Heart left ventricle (tissue), 16 donors: Measurements from ENCODE around the gene AKTIP. TPM values are rescaled to one million over a fixed set of nuclear protein-coding genes. Genes with fewer than 3 reads are reported as not detected.

Experiments
- ATAC-seq, 4 donors: fragments of 200-7000 bp; cut with Tn5 transposase; one replicate each; pipeline ENCODE4 v1.9.1; 2020 to 2022; ENCODE audit warnings: moderate library complexity in 4 of 4, mild to moderate bottlenecking in 3 of 4, moderate number of reproducible peaks in 1 of 4
- DNase-seq, 5 donors: peaks; one replicate each; pipeline ENCODE4 v3.0.0-alpha.2; 2020
- H3K27ac ChIP-seq, 12 donors: fragments of 200-600 bp; sonication (generic) in 4 of 12; one replicate each; pipeline versions ENCODE4 v1.5.0 to v1.8.0; 2016 to 2022; ENCODE audit warnings: mild to moderate bottlenecking in 2 of 12
- H3K27me3 ChIP-seq, 9 donors: fragments of 200-600 bp; sonication (generic) in 2 of 9; one replicate each; pipeline versions ENCODE4 v1.5.1 to v1.8.0; 2016 to 2022; ENCODE audit warnings: mild to moderate bottlenecking in 3 of 9
- H3K36me3 ChIP-seq, 9 donors: fragments of 200-600 bp; sonication (generic) in 2 of 9; one replicate each; pipeline versions ENCODE4 v1.5.0 to v1.8.0; 2018 to 2022; ENCODE audit warnings: mild to moderate bottlenecking in 2 of 9
- H3K4me1 ChIP-seq, 12 donors: fragments of 200-600 bp; sonication (generic) in 4 of 12; one replicate each; pipeline versions ENCODE4 v1.5.0 to v1.8.0; 2016 to 2022; ENCODE audit warnings: mild to moderate bottlenecking in 3 of 12
- H3K4me3 ChIP-seq, 12 donors: fragments of 200-600 bp; sonication (generic) in 4 of 12; one replicate each; pipeline versions ENCODE4 v1.5.0 to v1.8.0; 2017 to 2022; ENCODE audit warnings: mild to moderate bottlenecking in 9 of 12, moderate library complexity in 4 of 12
- H3K9me3 ChIP-seq, 12 donors: fragments of 200-600 bp; sonication (generic) in 4 of 12; one replicate each; pipeline versions ENCODE4 v1.5.0 to v1.8.0; 2016 to 2022; ENCODE audit warnings: mild to moderate bottlenecking in 1 of 12
- POLR2A ChIP-seq, 2 donors: fragments of 450-650 bp; IDR thresholded peaks; one replicate each; pipeline ENCODE4 v1.6.1; 2017; ENCODE audit warnings: antibody characterized with exemption in 2 of 2, mild to moderate bottlenecking in 2 of 2, moderate library complexity in 2 of 2
- WGBS, 4 donors: extraction: QIAGEN DNeasy Blood & Tissue Kit in 2 of 4; methylation state at CpG; one replicate each; pipeline versions ENCODE4 v1.1.5 to v1.1.7; 2013 to 2018; 5-methylcytosine and 5-hydroxymethylcytosine counted together
- intact Hi-C, 10 donors: fragments of 100-400 bp; cut with DNase I; formaldehyde crosslinking; loops; one replicate each; pipeline versions ENCODE4 v1.11.1 to v1.14.2; 2022
- polyA plus RNA-seq, 2 donors: library from polyadenylated mRNA; stranded (reverse); fragments of 200-250 nt; gene quantifications; one replicate each; pipeline ENCODE4 v1.2.3, GENCODE V29; 2013
- total RNA-seq, 9 donors: library from RNA; depleted of rRNA in 2 of 9; stranded (reverse); fragments of >200 nt in 2 of 9; fragmentation: NEBNext Ultra II Directional in 3 of 9; extraction: Animal tissue kit (Norgen Biotek cat#: 25700) in 3 of 9; gene quantifications; one replicate each; pipeline versions ENCODE4 v1.1.0 to v1.2.4, GENCODE V29; 2016 to 2023
- TF ChIP-seq, protein P1 (sequence below), 12 donors: fragments of 200-600 bp; sonication (generic) in 4 of 12; IDR thresholded peaks; one replicate each; pipeline versions ENCODE4 v1.5.0 to v1.8.0; 2018 to 2022; ENCODE audit warnings: antibody characterized with exemption in 12 of 12, mild to moderate bottlenecking in 5 of 12
- donor health status: ischemic (EF 13 %, LVEDD 7.1; RV severe dilation, severe dysfunction).
- donor health status: healthy with polysubstance abuse.
- donor health status: DM: no; HTN: yes; CAD: no.
- donor health status: DM: no; HTN: no; CAD: no.
- donor health status: ischemic (EF 25% LVEDD 6.9; RV normal size, moderate dysfunction).
- donor health status: ischemic (EF 25% LVEDD 5.7; RV mildly dilated, moderate dysfunction).
- donor health status: healthy.
- donor health status: DM: yes; HTN: yes; CAD: no.
- donor health status: ischemic (EF 35%, LVEDD 5.7; RV mildly dilated, moderate dysfunction).
- donor health status: nonischemic (EF 11% LVEDD 7.7; RV severe dilation, severe dysfunction).
- donor health status: DM: yes; HTN: yes; CAD: no.
- donor health status: PGD.
- donor health status: ischemic (EF 29% LVEDD 5.4; RV normal size, mild dysfunction).
- donor health status: nonischemic (EF 23%, LVEDD 6.1; RV moderate dilation, normal function).

Gene AKTIP
- total and polyA plus RNA-seq, 11 donors, result 33.6 to 108 (median 81.8) TPM

GRCh38 chr16:53484542-53484941, 18.5 kb downstream of the AKTIP start:
- peaks cover 0 to 9% (median 0%) of the 10 kb centered on the region in 12 donors for H3K9me3 ChIP-seq
- H3K27ac ChIP-seq, result peak overlapping the region in 1 of 12 donors; percentile 39
- H3K4me1 ChIP-seq, result peaks cover 0 to 8% (median 0%) of the 10 kb centered on the region in 12 donors
- TF ChIP-seq POLR2A (IDR thresholded peaks at IDR 0.05), result no peak
- TF ChIP-seq, protein P1, sequence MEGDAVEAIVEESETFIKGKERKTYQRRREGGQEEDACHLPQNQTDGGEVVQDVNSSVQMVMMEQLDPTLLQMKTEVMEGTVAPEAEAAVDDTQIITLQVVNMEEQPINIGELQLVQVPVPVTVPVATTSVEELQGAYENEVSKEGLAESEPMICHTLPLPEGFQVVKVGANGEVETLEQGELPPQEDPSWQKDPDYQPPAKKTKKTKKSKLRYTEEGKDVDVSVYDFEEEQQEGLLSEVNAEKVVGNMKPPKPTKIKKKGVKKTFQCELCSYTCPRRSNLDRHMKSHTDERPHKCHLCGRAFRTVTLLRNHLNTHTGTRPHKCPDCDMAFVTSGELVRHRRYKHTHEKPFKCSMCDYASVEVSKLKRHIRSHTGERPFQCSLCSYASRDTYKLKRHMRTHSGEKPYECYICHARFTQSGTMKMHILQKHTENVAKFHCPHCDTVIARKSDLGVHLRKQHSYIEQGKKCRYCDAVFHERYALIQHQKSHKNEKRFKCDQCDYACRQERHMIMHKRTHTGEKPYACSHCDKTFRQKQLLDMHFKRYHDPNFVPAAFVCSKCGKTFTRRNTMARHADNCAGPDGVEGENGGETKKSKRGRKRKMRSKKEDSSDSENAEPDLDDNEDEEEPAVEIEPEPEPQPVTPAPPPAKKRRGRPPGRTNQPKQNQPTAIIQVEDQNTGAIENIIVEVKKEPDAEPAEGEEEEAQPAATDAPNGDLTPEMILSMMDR (IDR thresholded peaks at IDR 0.05), result no peak
- peaks cover 0 to 100% (median 90%) of the 10 kb centered on the region in 9 donors for H3K36me3 ChIP-seq
- no peaks in the 10 kb centered on the region for H3K27me3 ChIP-seq
- ATAC-seq (peak; percentile 27 to 47 (median 41)), DNase-seq (no peak)
- no peak overlapping the region for H3K4me3 ChIP-seq
- intact Hi-C loops, result loop anchor here in 1 of 10 donors (1.0 kb wide), 1 partner anchor 49 kb away; no protein-coding TSS in a partner anchor
- 79 to 91% (median 86%) methylated on average over 2 of the region's 2 CpGs for WGBS, 4 donors

DNA sequence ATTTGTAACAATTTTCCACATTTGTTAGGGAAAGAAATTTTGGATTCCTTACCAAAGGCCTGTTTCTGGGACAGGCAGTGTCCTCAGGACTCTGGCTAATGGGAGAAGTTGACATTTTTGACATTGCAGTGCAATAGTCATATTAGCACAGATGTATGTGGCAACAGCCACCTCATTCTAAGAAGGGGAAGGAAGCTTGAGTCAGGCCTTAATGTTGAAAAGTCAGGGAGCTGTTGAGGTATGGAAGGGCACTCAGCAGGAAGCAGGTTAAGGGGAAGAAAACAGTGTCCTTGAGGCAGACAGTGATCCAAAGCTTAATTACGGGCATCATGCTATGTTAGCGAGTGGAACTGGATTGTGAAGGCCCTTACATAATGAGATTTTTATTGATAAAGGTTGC, 20.9 kb downstream of the AKTIP start:
- ATAC-seq (peak in 2 of 4 donors; percentile 22 to 74), DNase-seq (no peak)
- TF ChIP-seq, protein P1 (IDR thresholded peaks at IDR 0.05), result no peak
- no peak for TF ChIP-seq POLR2A (IDR thresholded peaks at IDR 0.05)
- Histone ChIP-seq H3K4me3 (no peak overlapping the region), H3K27ac (peak overlapping the region in 1 of 12 donors; percentile 17), H3K4me1 (peaks cover 0 to 8% (median 0%) of the 10 kb centered on the region in 12 donors), H3K27me3 (no peaks in the 10 kb centered on the region), H3K36me3 (peaks cover 0 to 100% (median 90%) of the 10 kb centered on the region in 9 donors), H3K9me3 (peaks cover 0 to 9% (median 0%) of the 10 kb centered on the region in 12 donors)
- intact Hi-C loops, result no loop called here
- WGBS, 4 donors, result 91 to 97% (median 95%) methylated on average over 2 of the region's 2 CpGs

GRCh38 chr16:53480394-53480793, 22.6 kb downstream of the AKTIP start:
- TF ChIP-seq POLR2A (IDR thresholded peaks at IDR 0.05), result no peak
- TF ChIP-seq, protein P1 (IDR thresholded peaks at IDR 0.05), result no peak
- intact Hi-C loops, result no loop called here
- Histone ChIP-seq H3K36me3 (peaks cover 0 to 99% (median 81%) of the 10 kb centered on the region in 9 donors), H3K9me3 (no peaks in the 10 kb centered on the region), H3K4me3 (no peak overlapping the region), H3K27ac (no peak overlapping the region), H3K27me3 (no peaks in the 10 kb centered on the region), H3K4me1 (peaks cover 0 to 8% (median 0%) of the 10 kb centered on the region in 12 donors)
- 81 to 97% (median 92%) methylated on average over 1 of the region's 1 CpG for WGBS, 4 donors
- ATAC-seq (no peak), DNase-seq (no peak)

- intact Hi-C loops, result no loop called here
- Histone ChIP-seq H3K27ac (no peak overlapping the region), H3K4me1 (peaks cover 0 to 5% (median 0%) of the 10 kb centered on the region in 12 donors), H3K27me3 (no peaks in the 10 kb centered on the region), H3K36me3 (peaks cover 0 to 99% (median 71%) of the 10 kb centered on the region in 9 donors), H3K9me3 (no peaks in the 10 kb centered on the region), H3K4me3 (no peak overlapping the region)
- 93 to 98% (median 96%) methylated on average over 5 of the region's 5 CpGs for WGBS, 4 donors
- ATAC-seq (no peak), DNase-seq (no peak)
- TF ChIP-seq, protein P1 (IDR thresholded peaks at IDR 0.05), result no peak
- no peak for TF ChIP-seq POLR2A (IDR thresholded peaks at IDR 0.05)
Measured at GRCh38 chr16:53478965-53479364, 24.0 kb downstream of the AKTIP start.
